GM19099 (cell line): ENCODE measurements around the gene STK4.

Experiments used
- POLR2A ChIP-seq: IDR thresholded peaks from 3 replicates; pipeline ENCODE4 v1.6.1; 2011; ENCODE audit warnings: low read depth; ENCODE audit not compliant: insufficient read length; ENCODE audit errors: extremely low read depth

STK4 gene

GRCh38 chr20:44966030-44966961, at the start of gene STK4:
TSS of gene STK4 (plus strand) at chr20:44966512. CDS start at chr20:44966569, 57 bp downstream.
- TF ChIP-seq POLR2A = peak; percentile 92

GRCh38 chr20:44916586-44916985, 49.7 kb upstream of the STK4 start:
- no peak for TF ChIP-seq POLR2A

- TF ChIP-seq POLR2A = no peak
These were observed 48.9 kb upstream of the STK4 start for GRCh38 chr20:44917399-44917798.

GRCh38 chr20:44918342-44918741, 48.0 kb upstream of the STK4 start:
- no peak for TF ChIP-seq POLR2A

GRCh38 chr20:44918761-44919160, 47.6 kb upstream of the STK4 start:
- TF ChIP-seq POLR2A = no peak

- TF ChIP-seq POLR2A = no peak
These were observed 44.9 kb upstream of the STK4 start for GRCh38 chr20:44921447-44921846.

GRCh38 chr20:44924541-44924940, 41.8 kb upstream of the STK4 start:
- no peak for TF ChIP-seq POLR2A

GRCh38 chr20:44928595-44928994, 37.7 kb upstream of the STK4 start:
- no peak for TF ChIP-seq POLR2A

- no peak for TF ChIP-seq POLR2A
These were observed 35.7 kb upstream of the STK4 start for GRCh38 chr20:44930517-44931168.

- no peak for TF ChIP-seq POLR2A
These were observed 34.4 kb upstream of the STK4 start for GRCh38 chr20:44931911-44932310.

GRCh38 chr20:44932916-44933315, 33.4 kb upstream of the STK4 start:
- no peak for TF ChIP-seq POLR2A

- no peak for TF ChIP-seq POLR2A
These were observed 29.8 kb upstream of the STK4 start for GRCh38 chr20:44936510-44936909.

GRCh38 chr20:44938637-44939036, 27.7 kb upstream of the STK4 start:
- TF ChIP-seq POLR2A = no peak

GRCh38 chr20:44941120-44941691, 25.1 kb upstream of the STK4 start:
- no peak for TF ChIP-seq POLR2A

- no peak for TF ChIP-seq POLR2A
These were observed 23.9 kb upstream of the STK4 start for GRCh38 chr20:44942264-44942973.

GRCh38 chr20:44943828-44944227, 22.5 kb upstream of the STK4 start:
- TF ChIP-seq POLR2A = no peak

GRCh38 chr20:44945261-44945660, 21.1 kb upstream of the STK4 start:
- TF ChIP-seq POLR2A = no peak
